Measurements from ENCODE around the gene DNAAF5. TPM values are rescaled to one million over a fixed set of nuclear protein-coding genes. Genes with fewer than 3 reads are reported as not detected.

DNAAF5 gene
- total RNA-seq, 1 donor from 2014 or later: 15.2 TPM

GRCh38 chr7:805261-805660 lies 78.8 kb downstream of the DNAAF5 start:
- no peak for TF ChIP-seq CTCF (IDR thresholded peaks at IDR 0.05; ENCODE audit: partially characterized antibody, unreplicated experiment)
- peak overlapping the region; percentile 68 for H3K27ac Mint-ChIP-seq (ENCODE audit: unreplicated experiment)
- peaks cover 2% of the 10 kb centered on the region for H3K4me1 Mint-ChIP-seq (ENCODE audit: low read depth, unreplicated experiment)
- DNase-seq: no peak
- H3K9me3 Mint-ChIP-seq (ENCODE audit: unreplicated experiment): peaks cover 11% of the 10 kb centered on the region
- H3K4me3 Mint-ChIP-seq (ENCODE audit: unreplicated experiment): no peak overlapping the region
- peaks cover 4% of the 10 kb centered on the region for H3K27me3 Mint-ChIP-seq (ENCODE audit: unreplicated experiment)
- peaks cover 8% of the 10 kb centered on the region for H3K36me3 Mint-ChIP-seq (ENCODE audit: unreplicated experiment)

DNA sequence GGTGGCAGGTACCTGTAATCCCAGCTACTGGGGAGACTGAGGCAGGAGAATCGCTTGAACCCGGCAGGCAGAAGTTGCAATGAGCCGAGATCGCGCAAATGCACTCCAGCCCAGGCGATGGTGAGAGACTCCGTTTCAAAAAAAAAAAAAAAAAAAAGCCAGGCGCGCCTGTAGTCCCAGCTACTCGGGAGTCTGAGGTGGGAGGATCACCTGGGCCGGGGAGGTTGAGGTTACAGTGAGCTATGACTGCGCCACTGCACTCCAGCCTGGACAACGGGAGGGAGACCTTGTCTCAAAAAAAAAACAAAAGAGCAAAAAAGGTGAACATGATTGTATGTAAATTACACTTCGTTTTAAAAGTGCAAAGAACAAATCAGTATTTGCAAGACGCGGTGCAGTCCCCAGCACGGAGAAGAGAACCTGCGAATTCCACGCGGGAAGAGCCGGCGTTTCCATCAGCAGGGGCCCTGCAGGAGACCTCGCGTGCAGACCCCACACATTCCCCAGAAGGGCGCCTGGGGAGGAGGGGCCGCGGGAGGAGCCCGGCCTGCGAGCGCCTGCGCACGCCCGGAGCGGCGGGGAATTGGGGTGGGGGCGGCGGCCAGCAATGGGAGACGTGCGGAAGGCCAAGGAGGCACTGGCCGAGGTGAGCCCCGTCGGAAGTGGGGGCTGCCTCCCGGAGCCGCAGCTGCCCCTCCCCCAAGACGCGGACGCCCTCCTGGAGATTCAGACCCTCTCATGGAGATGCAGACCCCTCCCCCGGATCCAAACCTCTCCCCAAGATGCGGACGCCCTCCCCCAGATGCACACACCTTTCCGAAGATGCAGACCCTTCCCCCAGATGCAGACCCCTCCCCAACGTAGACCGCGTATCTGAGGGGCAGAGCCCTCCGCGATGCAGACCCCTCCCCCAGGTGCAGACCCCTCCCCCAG lies 89.1 kb downstream of the DNAAF5 start:
- peaks cover 46% of the 10 kb centered on the region for H3K4me1 Mint-ChIP-seq (ENCODE audit: low read depth, unreplicated experiment)
- peaks cover 10% of the 10 kb centered on the region for H3K36me3 Mint-ChIP-seq (ENCODE audit: unreplicated experiment)
- peak overlapping the region; percentile 100 for H3K27ac Mint-ChIP-seq (ENCODE audit: unreplicated experiment)
- peak; percentile 88 for DNase-seq
- H3K9me3 Mint-ChIP-seq (ENCODE audit: unreplicated experiment): peaks cover 37% of the 10 kb centered on the region
- no peak for TF ChIP-seq CTCF (IDR thresholded peaks at IDR 0.05; ENCODE audit: partially characterized antibody, unreplicated experiment)
- H3K4me3 Mint-ChIP-seq (ENCODE audit: unreplicated experiment): peak overlapping the region; percentile 92
- peaks cover 25% of the 10 kb centered on the region for H3K27me3 Mint-ChIP-seq (ENCODE audit: unreplicated experiment)

DNA sequence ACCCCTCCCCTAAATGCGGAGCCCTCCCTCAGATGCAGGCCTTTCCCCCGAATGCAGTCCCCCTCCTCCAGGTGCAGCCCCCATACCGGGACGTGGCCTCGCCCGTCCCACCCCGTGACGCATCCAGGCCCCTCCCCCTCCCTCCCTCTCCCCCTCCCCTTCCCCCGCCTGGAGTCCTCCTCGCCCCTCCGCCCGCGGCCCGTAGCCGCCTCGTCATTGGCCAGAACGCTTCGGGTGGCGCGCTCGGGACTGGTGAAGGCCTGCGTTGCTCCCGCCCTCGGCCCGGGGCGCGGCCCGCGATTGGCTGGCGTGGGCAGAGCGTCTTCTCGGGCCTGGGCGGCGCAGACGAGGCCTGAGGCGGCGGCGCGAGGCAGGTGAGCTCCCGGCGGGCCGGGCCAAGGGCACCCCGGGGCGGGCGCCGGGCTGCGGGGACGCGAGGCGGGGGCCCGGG lies 89.8 kb downstream of the DNAAF5 start:
- TF ChIP-seq CTCF (IDR thresholded peaks at IDR 0.05; ENCODE audit: partially characterized antibody, unreplicated experiment): no peak
- Mint-ChIP-seq H3K27ac (ENCODE audit: unreplicated experiment) (no peak overlapping the region), H3K4me1 (ENCODE audit: low read depth, unreplicated experiment) (peaks cover 51% of the 10 kb centered on the region)

DNA sequence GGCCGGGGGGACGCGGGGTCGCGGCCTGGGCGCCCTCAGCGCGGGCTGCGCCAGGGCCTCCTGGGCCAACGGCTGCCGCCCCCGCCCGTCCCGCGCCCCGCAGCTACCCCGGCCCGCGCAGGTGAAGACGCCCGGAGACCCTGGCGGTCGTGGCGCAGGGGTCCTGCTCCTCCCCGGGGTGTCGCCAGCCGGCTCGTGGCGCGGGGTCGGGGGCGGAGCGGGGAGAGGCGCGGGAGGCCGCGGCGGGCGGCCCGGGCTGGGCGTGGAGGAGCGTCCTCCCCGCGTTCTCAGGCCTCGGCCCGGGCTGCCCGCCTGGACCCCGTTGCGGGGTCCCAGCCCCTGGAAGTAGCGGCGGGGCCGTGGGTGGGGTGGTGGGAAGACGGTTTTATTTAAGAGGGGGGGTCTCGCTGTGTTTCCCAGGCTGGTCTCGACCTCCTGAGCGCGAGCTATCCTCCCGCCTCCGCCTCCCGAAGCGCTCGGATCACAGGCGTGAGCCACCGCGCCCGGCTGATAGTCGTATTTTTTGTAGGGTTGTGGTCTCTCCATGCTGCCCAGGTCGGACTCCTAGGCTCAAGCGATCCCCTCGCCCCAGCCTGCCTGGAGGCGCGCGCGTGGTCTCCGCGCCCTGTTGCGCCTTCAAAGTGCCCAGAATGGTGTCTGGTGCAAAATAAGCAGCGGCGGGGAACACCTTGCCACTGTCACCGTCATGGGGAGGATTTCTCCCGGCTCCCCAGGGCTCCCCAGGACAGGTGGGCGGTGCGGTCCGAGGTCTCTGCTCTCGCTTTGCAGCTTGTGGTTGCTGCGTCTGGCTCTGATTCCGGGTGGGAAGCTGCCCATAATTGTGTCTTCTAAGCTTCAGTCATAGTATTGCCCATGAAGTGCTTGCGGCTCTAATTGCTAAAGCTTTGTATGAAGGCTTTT lies 90.5 kb downstream of the DNAAF5 start:
- Mint-ChIP-seq H3K4me3 (ENCODE audit: unreplicated experiment) (peak overlapping the region; percentile 97), H3K27me3 (ENCODE audit: unreplicated experiment) (peaks cover 23% of the 10 kb centered on the region), H3K27ac (ENCODE audit: unreplicated experiment) (peak overlapping the region; percentile 95), H3K9me3 (ENCODE audit: unreplicated experiment) (peaks cover 34% of the 10 kb centered on the region), H3K4me1 (ENCODE audit: low read depth, unreplicated experiment) (peaks cover 52% of the 10 kb centered on the region), H3K36me3 (ENCODE audit: unreplicated experiment) (peaks cover 10% of the 10 kb centered on the region)
- no peak for DNase-seq
- TF ChIP-seq CTCF (IDR thresholded peaks at IDR 0.05; ENCODE audit: partially characterized antibody, unreplicated experiment): no peak

More for the DNA sequence above, 89.8 kb downstream of the DNAAF5 start:
- Mint-ChIP-seq H3K36me3 (ENCODE audit: unreplicated experiment) (peaks cover 10% of the 10 kb centered on the region), H3K27me3 (ENCODE audit: unreplicated experiment) (peaks cover 26% of the 10 kb centered on the region), H3K9me3 (ENCODE audit: unreplicated experiment) (peaks cover 37% of the 10 kb centered on the region), H3K4me3 (ENCODE audit: unreplicated experiment) (peak overlapping the region; percentile 87)
- DNase-seq: peak; percentile 99
